Ascending aorta (tissue), 2 donors: Measurements from ENCODE around the gene MCUR1. TPM values are rescaled to one million over a fixed set of nuclear protein-coding genes. Genes with fewer than 3 reads are reported as not detected.
"Not testable (repeated sequence)": the region's sequence is repeated elsewhere in the genome, so short reads cannot be mapped to it uniquely, and the experiment has no call there.

Experiments
- DNase-seq, 2 donors: peaks; one replicate each; pipeline ENCODE4 v3.0.0-alpha.2; 2019; ENCODE audit warnings: low spot score in 2 of 2
- H3K27ac ChIP-seq, 2 donors: fragments of 200-600 bp; sonication (generic); one replicate each; pipeline ENCODE4 v1.5.1; 2016 to 2017; ENCODE audit warnings: mild to moderate bottlenecking in 1 of 2
- H3K27me3 ChIP-seq: fragments of 200-600 bp; sonication (generic); one replicate; pipeline ENCODE4 v1.5.1; 2017
- H3K36me3 ChIP-seq, 2 donors: fragments of 200-600 bp; sonication (generic); one replicate each; pipeline ENCODE4 v1.5.1; 2016
- H3K4me1 ChIP-seq, 2 donors: fragments of 200-600 bp; sonication (generic); one replicate each; pipeline ENCODE4 v1.5.1; 2016 to 2017; ENCODE audit warnings: mild to moderate bottlenecking in 1 of 2
- H3K4me3 ChIP-seq, 2 donors: fragments of 200-600 bp; sonication (generic); one replicate each; pipeline ENCODE4 v1.5.1; 2016 to 2017; ENCODE audit warnings: mild to moderate bottlenecking in 1 of 2
- H3K9me3 ChIP-seq, 2 donors: fragments of 200-600 bp; sonication (generic); one replicate each; pipeline ENCODE4 v1.5.1; 2016
- CTCF ChIP-seq, 3 experiments: fragments of 200-600 bp in 2 of 3; fragments of 450-650 bp in 1 of 3; sonication (generic) in 2 of 3; IDR thresholded peaks; one replicate each; pipeline ENCODE4 v1.5.1; 2016 to 2019; ENCODE audit warnings: antibody characterized with exemption in 3 of 3, mild to moderate bottlenecking in 1 of 3, moderate library complexity in 1 of 3
- intact Hi-C: fragments of 100-400 bp; cut with DNase I; formaldehyde crosslinking; loops from one replicate; pipeline ENCODE4 v1.15.1; 2023
- total RNA-seq: library from RNA; depleted of rRNA; stranded (reverse); fragments of >200 nt; gene quantifications from one replicate; pipeline ENCODE4 v1.1.0, GENCODE V29; 2016

MCUR1 gene
- total RNA-seq, 1 donor from 2014 or later = 2.8 TPM

DNA sequence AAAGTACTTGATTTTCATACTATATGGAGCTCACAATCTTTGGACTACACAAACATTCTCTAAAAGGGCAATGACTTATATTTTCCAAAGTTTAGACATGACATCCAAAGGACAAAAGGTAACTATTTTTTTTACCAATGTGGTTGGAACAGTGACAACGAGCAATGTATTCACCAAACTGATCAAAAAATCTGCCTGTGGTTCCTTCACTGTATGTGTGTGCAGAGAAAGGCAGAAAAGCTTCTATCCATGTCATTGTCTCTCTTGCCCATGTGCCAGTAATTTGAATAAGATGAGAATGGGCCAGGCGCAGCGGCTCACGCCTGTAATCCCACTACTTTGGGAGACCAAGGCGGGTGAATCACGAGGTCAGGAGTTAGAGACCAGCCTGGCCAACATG, 25.5 kb downstream of the MCUR1 start:
- DNase-seq = no peak
- H3K27ac ChIP-seq = no peak overlapping the region
- H3K36me3 ChIP-seq = peaks cover 13 to 30% of the 10 kb centered on the region in 2 donors
- no peaks in the 10 kb centered on the region for H3K9me3 ChIP-seq
- H3K4me3 ChIP-seq = no peak overlapping the region
- no peaks in the 10 kb centered on the region for H3K4me1 ChIP-seq
- intact Hi-C loops = no loop called here
- H3K27me3 ChIP-seq = no peaks in the 10 kb centered on the region
- no peak for TF ChIP-seq CTCF (IDR thresholded peaks at IDR 0.05)

- peaks cover 6 to 17% of the 10 kb centered on the region in 2 donors for H3K36me3 ChIP-seq
- H3K27me3 ChIP-seq = no peaks in the 10 kb centered on the region
- H3K27ac ChIP-seq = peak overlapping the region; percentile 6 to 17
- H3K4me1 ChIP-seq = no peaks in the 10 kb centered on the region
- no peak for TF ChIP-seq CTCF (IDR thresholded peaks at IDR 0.05)
- H3K9me3 ChIP-seq = no peaks in the 10 kb centered on the region
- intact Hi-C loops = no loop called here
- H3K4me3 ChIP-seq = peak overlapping the region in 1 of 2 donors; percentile 41
- no peak for DNase-seq
Observed at GRCh38 chr6:13787137-13787536, 27.2 kb downstream of the MCUR1 start.

DNA sequence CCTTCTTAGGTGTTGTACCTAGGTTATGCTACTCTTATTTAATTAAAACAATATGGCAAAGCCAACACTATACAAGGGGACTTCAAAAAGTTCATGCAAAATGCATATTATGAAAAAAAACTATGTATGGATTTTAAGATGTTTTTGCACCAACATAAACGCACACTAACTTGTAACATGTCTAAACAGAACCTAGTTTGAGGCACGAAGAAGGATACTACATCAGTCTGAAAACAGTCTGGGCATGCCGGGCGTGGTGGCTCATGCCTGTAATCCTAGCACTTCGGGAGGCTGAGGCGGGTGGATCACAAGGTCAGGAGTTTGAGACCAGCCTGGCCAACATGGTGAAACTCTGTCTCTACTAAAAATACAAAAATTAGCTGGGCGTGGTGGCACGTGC, 34.2 kb downstream of the MCUR1 start:
- H3K9me3 ChIP-seq, H3K4me1 ChIP-seq, H3K36me3 ChIP-seq, H3K27me3 ChIP-seq, DNase-seq, H3K4me3 ChIP-seq, intact Hi-C loops, H3K27ac ChIP-seq: not testable (repeated sequence)

GRCh38 chr6:13778028-13778427, 36.3 kb downstream of the MCUR1 start:
- no peaks in the 10 kb centered on the region for H3K4me1 ChIP-seq
- no peaks in the 10 kb centered on the region for H3K27me3 ChIP-seq
- no peak for TF ChIP-seq CTCF (IDR thresholded peaks at IDR 0.05)
- no peak overlapping the region for H3K4me3 ChIP-seq
- H3K36me3 ChIP-seq = no peaks in the 10 kb centered on the region
- intact Hi-C loops = no loop called here
- no peak for DNase-seq
- H3K9me3 ChIP-seq = no peaks in the 10 kb centered on the region
- no peak overlapping the region for H3K27ac ChIP-seq

GRCh38 chr6:13776602-13777001, 37.8 kb downstream of the MCUR1 start:
- DNase-seq = no peak
- intact Hi-C loops = no loop called here
- TF ChIP-seq CTCF (IDR thresholded peaks at IDR 0.05) = no peak

GRCh38 chr6:13775466-13775865, 38.9 kb downstream of the MCUR1 start:
- H3K4me1 ChIP-seq, H3K4me3 ChIP-seq, DNase-seq, H3K27me3 ChIP-seq, H3K27ac ChIP-seq, H3K36me3 ChIP-seq, H3K9me3 ChIP-seq, intact Hi-C loops: not testable (repeated sequence)

More at GRCh38 chr6:13776602-13777001, 37.8 kb downstream of the MCUR1 start:
- Histone ChIP-seq H3K27ac (no peak overlapping the region), H3K9me3 (no peaks in the 10 kb centered on the region), H3K4me3 (no peak overlapping the region), H3K4me1 (no peaks in the 10 kb centered on the region), H3K27me3 (no peaks in the 10 kb centered on the region), H3K36me3 (no peaks in the 10 kb centered on the region)

DNA sequence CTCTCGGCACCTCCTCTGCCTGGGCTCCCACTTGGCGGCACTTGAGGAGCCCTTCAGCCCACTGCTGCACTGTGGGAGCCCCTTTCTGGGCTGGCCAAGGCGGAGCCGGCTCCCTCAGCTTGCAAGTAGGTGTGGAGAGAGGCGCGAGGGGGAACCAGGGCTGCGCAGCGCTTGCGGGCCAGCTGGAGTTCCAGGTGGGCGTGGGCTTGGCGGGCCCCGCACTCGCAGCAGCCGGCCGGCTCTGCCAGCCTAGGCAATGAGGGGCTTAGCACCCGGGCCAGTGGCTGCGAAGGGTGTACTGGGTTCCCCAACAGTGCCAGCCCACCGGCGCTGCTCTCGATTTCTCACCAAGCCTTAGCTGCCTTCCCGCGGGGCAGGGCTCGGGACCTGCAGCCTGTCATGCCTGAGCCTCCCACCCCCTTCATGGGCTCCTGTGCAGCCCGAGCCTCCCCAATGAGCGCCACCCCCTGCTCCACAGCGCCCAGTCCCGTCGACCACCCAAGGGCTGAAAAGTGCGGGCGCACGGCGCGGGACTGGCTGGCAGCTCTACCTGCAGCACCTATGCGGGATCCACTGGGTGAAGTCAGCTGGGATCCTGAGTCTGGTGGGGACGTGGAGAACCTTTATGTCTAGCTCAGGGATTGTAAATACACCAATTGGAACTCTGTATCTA, 41.9 kb downstream of the MCUR1 start:
- DNase-seq, H3K9me3 ChIP-seq, H3K27ac ChIP-seq, H3K4me1 ChIP-seq, H3K36me3 ChIP-seq, H3K27me3 ChIP-seq, H3K4me3 ChIP-seq, intact Hi-C loops: not testable (repeated sequence)
